Lung (tissue), 12 donors: ENCODE data around the gene OR51B4. TPM values are rescaled to one million over a fixed set of nuclear protein-coding genes. Genes with fewer than 3 reads are reported as not detected.
A peak's percentile ranks its signal among the peaks of the same experiment; 100 is the strongest.

Source experiments
- ATAC-seq: fragments of 200-7000 bp; cut with Tn5 transposase; one replicate; pipeline ENCODE4 v1.9.1; 2020; ENCODE audit warnings: moderate number of reproducible peaks; ENCODE audit not compliant: insufficient read depth, low FRiP score
- DNase-seq, 3 donors: peaks; one replicate each; pipeline ENCODE4 v3.0.0-alpha.2; 2013 to 2017
- H3K27ac ChIP-seq, 2 donors: one replicate each; pipeline ENCODE4 v1.5.1; 2013; ENCODE audit warnings: mild to moderate bottlenecking in 2 of 2, moderate library complexity in 2 of 2, control low read depth in 1 of 2, inconsistent platforms in 1 of 2, low read depth in 1 of 2, low read length in 1 of 2
- H3K27me3 ChIP-seq, 3 donors: one replicate each; pipeline ENCODE4 v1.5.1; 2013; ENCODE audit warnings: low read length in 2 of 3; ENCODE audit not compliant: control insufficient read depth in 3 of 3, insufficient read depth in 3 of 3
- H3K36me3 ChIP-seq, 4 donors: one replicate each; pipeline ENCODE4 v1.5.1; 2013; ENCODE audit warnings: low read length in 4 of 4, mild to moderate bottlenecking in 1 of 4, moderate library complexity in 1 of 4; ENCODE audit not compliant: control insufficient read depth in 4 of 4, insufficient read depth in 4 of 4
- H3K4me1 ChIP-seq, 5 donors: one replicate each; pipeline ENCODE4 v1.5.1; 2013; ENCODE audit warnings: low read length in 5 of 5, mild to moderate bottlenecking in 2 of 5, moderate library complexity in 1 of 5; ENCODE audit not compliant: control insufficient read depth in 5 of 5, insufficient read depth in 5 of 5
- H3K4me3 ChIP-seq: one replicate; pipeline ENCODE4 v1.5.1; 2013; ENCODE audit warnings: mild to moderate bottlenecking, control low read depth, moderate library complexity
- H3K9ac ChIP-seq, 2 donors: one replicate each; pipeline ENCODE4 v1.5.1; 2013; ENCODE audit warnings: low read length in 2 of 2, control low read depth in 1 of 2; ENCODE audit not compliant: insufficient read depth in 1 of 2
- H3K9me3 ChIP-seq, 4 donors: one replicate each; pipeline ENCODE4 v1.5.1; 2013; ENCODE audit warnings: low read length in 3 of 4, mild to moderate bottlenecking in 1 of 4, moderate library complexity in 1 of 4; ENCODE audit not compliant: control insufficient read depth in 4 of 4, insufficient read depth in 3 of 4
- CTCF ChIP-seq: IDR thresholded peaks from 2 replicates; pipeline ENCODE4 v1.5.1; 2012; ENCODE audit warnings: mild to moderate bottlenecking; ENCODE audit errors: control extremely low read depth, extremely low read depth
- WGBS, 2 donors: extraction: QIAGEN DNeasy Blood & Tissue Kit; methylation state at CpG; one replicate each; pipeline ENCODE4 v1.1.7; 2013; 5-methylcytosine and 5-hydroxymethylcytosine counted together
- polyA plus RNA-seq, 2 donors: library from polyadenylated mRNA; stranded (reverse); fragments of 200-250 nt; gene quantifications; one replicate each; pipeline ENCODE4 v1.2.1, GENCODE V29; 2013
- total RNA-seq, 2 donors: library from RNA; depleted of rRNA in 1 of 2; stranded (reverse); fragments of >200 nt in 1 of 2; gene quantifications; one replicate each; pipeline ENCODE4 v1.2.1, GENCODE V29; 2014 to 2021
- donor health status: control.
- donor health status: control.
- donor health status: Bipolar disorder and iron deficiency.
- donor health status: healthy.
- donor health status: DM: yes; HTN: yes; CAD: no.

Gene OR51B4
- total and polyA plus RNA-seq, 4 donors, result 1.9 TPM; not detected in 3

DNA sequence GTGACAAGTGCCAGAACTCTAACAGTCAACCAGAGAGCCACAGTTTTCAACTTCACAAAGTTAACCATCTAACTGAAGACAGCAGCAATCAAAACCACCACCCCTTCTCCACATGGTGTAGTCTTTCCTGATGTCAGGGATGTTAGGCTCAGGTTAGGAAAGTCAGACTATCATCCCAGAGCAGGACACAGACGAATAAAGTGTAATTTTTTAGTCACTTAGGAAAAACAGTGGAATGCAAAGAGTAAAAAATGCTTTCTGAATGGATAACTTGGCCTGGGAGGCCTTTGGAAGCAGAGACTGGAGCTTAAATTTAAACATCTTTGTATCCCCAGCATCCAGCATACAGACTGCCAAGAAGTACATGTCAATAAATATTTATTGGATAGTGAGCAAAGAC lies 15.4 kb downstream of the OR51B4 start:
- ATAC-seq, result no peak
- Histone ChIP-seq H3K27ac (no peak overlapping the region), H3K9me3 (no peaks in the 10 kb centered on the region), H3K4me3 (no peak overlapping the region), H3K36me3 (no peaks in the 10 kb centered on the region), H3K4me1 (no peaks in the 10 kb centered on the region), H3K9ac (no peak overlapping the region), H3K27me3 (no peaks in the 10 kb centered on the region)
- no peak for TF ChIP-seq CTCF
- DNase-seq, result no peak
- WGBS, 2 donors, result 30 to 48% methylated on average over 1 of the region's 1 CpG

DNA sequence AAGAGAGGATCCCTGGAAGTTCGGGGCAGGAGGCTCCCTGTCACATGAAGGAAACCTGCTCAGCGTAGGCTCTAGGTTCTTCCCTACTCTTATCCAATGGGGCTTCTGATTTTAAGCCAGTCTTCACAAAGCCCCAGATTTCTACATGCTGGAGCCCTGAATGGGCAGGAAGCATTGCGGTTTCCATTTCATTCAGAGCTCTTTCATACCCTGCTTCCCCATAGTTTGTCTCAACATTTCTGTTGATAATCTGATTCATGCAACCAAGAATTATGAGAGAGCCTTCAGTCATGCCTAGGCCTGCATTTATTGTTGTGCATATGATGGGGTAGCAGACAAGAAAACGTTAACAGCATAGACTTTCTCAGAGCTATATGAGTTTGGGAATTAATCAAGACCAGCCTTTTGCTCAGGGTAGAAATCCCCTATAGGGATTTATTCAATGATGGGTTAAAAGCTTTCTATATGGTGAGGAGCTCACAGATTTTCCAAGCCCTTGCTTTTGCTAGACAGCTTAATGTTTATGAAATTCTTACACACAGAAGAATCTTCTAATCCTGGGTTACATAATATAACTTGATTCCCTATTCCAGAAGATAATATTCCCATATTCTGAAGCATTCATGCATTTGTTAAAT lies 15.9 kb downstream of the OR51B4 start:
- Histone ChIP-seq H3K36me3 (no peaks in the 10 kb centered on the region), H3K9ac (no peak overlapping the region), H3K27ac (no peak overlapping the region), H3K27me3 (no peaks in the 10 kb centered on the region), H3K9me3 (no peaks in the 10 kb centered on the region), H3K4me3 (no peak overlapping the region), H3K4me1 (no peaks in the 10 kb centered on the region)
- DNase-seq (no peak), ATAC-seq (no peak)
- WGBS, 2 donors, result 81 to 84% methylated on average over 4 of the region's 4 CpGs
- TF ChIP-seq CTCF, result no peak

DNA sequence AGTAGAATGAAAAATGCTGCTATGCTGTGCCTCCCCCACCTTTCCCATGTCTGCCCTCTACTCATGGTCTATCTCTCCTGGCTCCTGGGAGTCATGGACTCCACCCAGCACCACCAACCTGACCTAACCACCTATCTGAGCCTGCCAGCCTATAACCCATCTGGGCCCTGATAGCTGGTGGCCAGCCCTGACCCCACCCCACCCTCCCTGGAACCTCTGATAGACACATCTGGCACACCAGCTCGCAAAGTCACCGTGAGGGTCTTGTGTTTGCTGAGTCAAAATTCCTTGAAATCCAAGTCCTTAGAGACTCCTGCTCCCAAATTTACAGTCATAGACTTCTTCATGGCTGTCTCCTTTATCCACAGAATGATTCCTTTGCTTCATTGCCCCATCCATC lies 17.1 kb downstream of the OR51B4 start:
- TF ChIP-seq CTCF, result no peak

GRCh38 chr11:5283882-5284281 lies 17.9 kb downstream of the OR51B4 start:
- Histone ChIP-seq H3K4me3 (no peak overlapping the region), H3K4me1 (no peaks in the 10 kb centered on the region), H3K9me3 (no peaks in the 10 kb centered on the region), H3K36me3 (no peaks in the 10 kb centered on the region), H3K27ac (no peak overlapping the region), H3K9ac (no peak overlapping the region), H3K27me3 (no peaks in the 10 kb centered on the region)
- WGBS, 2 donors, result 71 to 89% methylated on average over 1 of the region's 1 CpG
- DNase-seq (no peak), ATAC-seq (no peak)
- TF ChIP-seq CTCF, result no peak

More for the DNA sequence above, 17.1 kb downstream of the OR51B4 start:
- H3K36me3 ChIP-seq, result no peaks in the 10 kb centered on the region
- DNase-seq (peak in 1 of 3 donors; percentile 13), ATAC-seq (no peak)
- 82 to 91% methylated on average over 2 of the region's 2 CpGs for WGBS, 2 donors
- no peaks in the 10 kb centered on the region for H3K4me1 ChIP-seq
- H3K9ac ChIP-seq, result no peak overlapping the region
- no peaks in the 10 kb centered on the region for H3K27me3 ChIP-seq
- H3K9me3 ChIP-seq, result no peaks in the 10 kb centered on the region
- no peak overlapping the region for H3K27ac ChIP-seq
- H3K4me3 ChIP-seq, result no peak overlapping the region
